T-cell (primary cell): ENCODE data around the gene MORN2. TPM values are rescaled to one million over a fixed set of nuclear protein-coding genes. Genes with fewer than 3 reads are reported as not detected.

Experiments
- ATAC-seq, 4 experiments: fragments of 200-7000 bp in 3 of 4; fragments of 150-1000 bp in 1 of 4; cut with Tn5 transposase; replicated peaks in 1 of 4; 1 replicate in 3 of 4; 2 replicates in 1 of 4; pipeline ENCODE4 v1.10.0; 2021; ENCODE audit warnings: moderate library complexity in 3 of 4, mild to moderate bottlenecking in 2 of 4, moderate number of reproducible peaks in 1 of 4
- CTCF ChIA-PET, 2 donors: fragments of 300-600 bp; sonication (Branson Sonifier 250); formaldehyde crosslinking; loops; one replicate each; lab custom pipeline; 2022; ENCODE audit warnings: antibody characterized with exemption in 2 of 2; lab: Charles Lee
- POLR2A ChIA-PET, 2 donors: fragments of 300-600 bp; sonication (Branson Sonifier 250); formaldehyde crosslinking; loops; one replicate each; lab custom pipeline; 2022; ENCODE audit warnings: antibody characterized with exemption in 2 of 2; lab: Charles Lee
- DNase-seq, 35 experiments: peaks; one replicate each; pipeline versions ENCODE4 v3.0.0 to v3.0.0-alpha.2; 2013 to 2023
- H3K27ac ChIP-seq: one replicate; pipeline ENCODE4 v1.5.1; 2013; ENCODE audit warnings: low read length
- H3K27me3 ChIP-seq, 2 experiments: replicated peaks in 1 of 2; 1 replicate in 1 of 2; 2 replicates in 1 of 2; pipeline versions ENCODE4 v1.6.1 to v1.7.0; 2013; ENCODE audit warnings: low read length in 1 of 2, mixed read lengths in 1 of 2; ENCODE audit not compliant: control insufficient read depth in 2 of 2, insufficient read depth in 2 of 2; ENCODE audit errors: extremely low read depth in 1 of 2
- H3K36me3 ChIP-seq, 2 donors: 1 replicate in 1 of 2; 2 replicates in 1 of 2; pipeline versions ENCODE4 v1.6.1 to v1.7.0; 2013; ENCODE audit warnings: low read length in 1 of 2; ENCODE audit not compliant: control insufficient read depth in 2 of 2, insufficient read depth in 1 of 2; ENCODE audit errors: extremely low read depth in 1 of 2
- H3K4me1 ChIP-seq, 2 experiments: 1 replicate in 1 of 2; 2 replicates in 1 of 2; pipeline versions ENCODE4 v1.6.1 to v1.7.0; 2013; ENCODE audit warnings: low read length in 2 of 2, mixed read lengths in 1 of 2; ENCODE audit not compliant: insufficient read depth in 2 of 2, control insufficient read depth in 1 of 2; ENCODE audit errors: extremely low read depth in 1 of 2
- H3K4me3 ChIP-seq, 2 donors: 1 replicate in 1 of 2; 2 replicates in 1 of 2; pipeline versions ENCODE4 v1.5.1 to v1.7.0; 2013; ENCODE audit warnings: mild to moderate bottlenecking in 2 of 2, low read length in 1 of 2, moderate library complexity in 1 of 2; ENCODE audit not compliant: control insufficient read depth in 1 of 2; ENCODE audit errors: extremely low read depth in 1 of 2
- H3K9me3 ChIP-seq: 2 replicates; pipeline ENCODE4 v1.7.0; 2013
- H3K27ac Mint-ChIP-seq, 2 donors: one replicate each; pipeline ENCODE4 v1.8.0; 2020 to 2021; ENCODE audit warnings: mild to moderate bottlenecking in 2 of 2, mixed read lengths in 2 of 2
- H3K27me3 Mint-ChIP-seq, 2 donors: one replicate each; pipeline ENCODE4 v1.8.0; 2021 to 2022; ENCODE audit warnings: mixed read lengths in 2 of 2
- H3K36me3 Mint-ChIP-seq: one replicate; pipeline ENCODE4 v1.8.0; 2021; ENCODE audit warnings: mixed read lengths
- H3K4me1 Mint-ChIP-seq, 3 donors: one replicate each; pipeline ENCODE4 v1.8.0; 2020 to 2022; ENCODE audit warnings: mixed read lengths in 3 of 3, mild to moderate bottlenecking in 1 of 3
- H3K4me3 Mint-ChIP-seq, 3 donors: one replicate each; pipeline ENCODE4 v1.8.0; 2020 to 2022; ENCODE audit warnings: mild to moderate bottlenecking in 3 of 3, mixed read lengths in 3 of 3, moderate library complexity in 3 of 3
- H3K9me3 Mint-ChIP-seq, 3 donors: one replicate each; pipeline ENCODE4 v1.8.0; 2020 to 2022; ENCODE audit warnings: mixed read lengths in 3 of 3
- WGBS: methylation state at CpG from one replicate; pipeline ENCODE4 v1.1.5; 2013; ENCODE audit warnings: missing lambda C conversion rate; ENCODE audit not compliant: insufficient coverage; 5-methylcytosine and 5-hydroxymethylcytosine counted together
- total RNA-seq, 35 experiments: library from RNA in 6 of 35; stranded (reverse) in 6 of 35; fragments of 120-200 nt in 1 of 35; gene quantifications; one replicate each; pipeline versions ENCODE4 v1.2.1 to v1.2.4 and lab custom pipeline; 2013 to 2026

Gene MORN2
- total RNA-seq, 5 donors from 2014 or later (not counting 1 experiment from before 2014, with no cell fraction given): 1.1 to 2.1 (median 1.5) TPM

GRCh38 chr2:38911191-38911590, 35.4 kb downstream of the MORN2 start:
- CTCF ChIA-PET: no interaction called here

DNA sequence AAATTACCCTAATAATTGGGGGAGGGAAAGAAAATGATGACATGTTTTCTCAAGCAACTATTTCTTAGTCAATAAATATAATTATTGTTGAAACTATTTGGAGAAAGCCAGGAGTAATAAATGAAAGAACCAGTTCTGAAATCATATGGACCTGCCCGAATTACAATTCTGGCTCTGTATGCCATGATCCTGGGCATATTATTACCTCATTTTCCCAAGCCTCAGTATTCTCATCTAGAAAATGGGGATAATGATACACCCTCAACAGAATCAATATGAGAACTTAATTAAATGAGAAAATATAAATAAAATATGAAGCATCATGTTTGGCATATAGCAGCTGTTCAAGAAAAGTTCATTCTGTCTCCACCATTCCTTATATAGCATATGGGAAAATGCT, 36.8 kb downstream of the MORN2 start:
- no CpG with 5 or more reads among the region's 1 CpG for WGBS
- no peak overlapping the region for H3K4me3 Mint-ChIP-seq
- H3K27ac ChIP-seq: no peak overlapping the region
- H3K9me3 Mint-ChIP-seq: no peaks in the 10 kb centered on the region
- no peak overlapping the region for H3K4me3 ChIP-seq
- peaks cover 0 to 8% (median 0%) of the 10 kb centered on the region in 3 donors for H3K4me1 Mint-ChIP-seq
- H3K36me3 Mint-ChIP-seq: no peaks in the 10 kb centered on the region
- H3K9me3 ChIP-seq: no peaks in the 10 kb centered on the region
- ChIA-PET CTCF (no interaction called here), POLR2A (no interaction called here)
- no peaks in the 10 kb centered on the region for H3K36me3 ChIP-seq
- no peaks in the 10 kb centered on the region for H3K4me1 ChIP-seq
- no peak for DNase-seq
- no peak for ATAC-seq
- H3K27me3 Mint-ChIP-seq: no peaks in the 10 kb centered on the region
- no peak overlapping the region for H3K27ac Mint-ChIP-seq
- H3K27me3 ChIP-seq: no peaks in the 10 kb centered on the region

More at GRCh38 chr2:38911191-38911590, 35.4 kb downstream of the MORN2 start:
- Mint-ChIP-seq H3K9me3 (no peaks in the 10 kb centered on the region), H3K36me3 (no peaks in the 10 kb centered on the region), H3K4me3 (no peak overlapping the region), H3K27me3 (no peaks in the 10 kb centered on the region), H3K27ac (no peak overlapping the region), H3K4me1 (peaks cover 0 to 8% (median 0%) of the 10 kb centered on the region in 3 donors)
- no peak for DNase-seq
- no peak overlapping the region for H3K27ac ChIP-seq
- H3K27me3 ChIP-seq: no peaks in the 10 kb centered on the region
- H3K4me3 ChIP-seq: no peak overlapping the region
- no peak for ATAC-seq
- POLR2A ChIA-PET: no interaction called here
- no peaks in the 10 kb centered on the region for H3K9me3 ChIP-seq
- no CpG with 5 or more reads among the region's 1 CpG for WGBS
- H3K4me1 ChIP-seq: no peaks in the 10 kb centered on the region
- no peaks in the 10 kb centered on the region for H3K36me3 ChIP-seq

DNA sequence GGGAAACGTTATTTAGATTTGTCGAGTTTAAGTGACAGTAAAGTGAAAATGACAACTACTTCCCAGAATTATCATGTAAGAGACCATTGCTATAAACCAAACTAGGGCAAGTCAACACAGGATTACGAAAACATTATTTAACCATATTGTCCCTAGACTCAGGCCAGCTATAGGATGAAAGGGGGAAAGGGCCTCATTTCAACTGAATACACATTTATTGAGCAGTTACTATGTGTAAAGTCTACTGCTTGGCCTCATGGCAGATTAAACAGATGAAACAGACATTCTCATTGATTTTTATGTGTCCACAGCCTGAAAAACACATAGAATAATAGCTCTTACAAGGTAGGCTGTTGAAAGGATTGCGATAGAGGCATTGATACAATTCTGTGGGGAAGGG, 46.6 kb downstream of the MORN2 start:
- Histone ChIP-seq H3K27me3 (no peaks in the 10 kb centered on the region), H3K4me3 (no peak overlapping the region), H3K9me3 (no peaks in the 10 kb centered on the region), H3K27ac (no peak overlapping the region), H3K36me3 (no peaks in the 10 kb centered on the region), H3K4me1 (no peaks in the 10 kb centered on the region)
- H3K36me3 Mint-ChIP-seq: no peaks in the 10 kb centered on the region
- no peak overlapping the region for H3K4me3 Mint-ChIP-seq
- no peaks in the 10 kb centered on the region for H3K9me3 Mint-ChIP-seq
- 100% methylated on average over 1 of the region's 4 CpGs for WGBS
- H3K4me1 Mint-ChIP-seq: no peaks in the 10 kb centered on the region
- no peak overlapping the region for H3K27ac Mint-ChIP-seq
- ChIA-PET CTCF (interaction anchor here in 1 of 2 donors (0.6 kb wide), 1 partner anchor 306 kb away, joined by 3 read pairs; no protein-coding TSS in a partner anchor), POLR2A (no interaction called here)
- DNase-seq (no peak), ATAC-seq (no peak)
- peaks cover 0 to 2% of the 10 kb centered on the region in 2 donors for H3K27me3 Mint-ChIP-seq

DNA sequence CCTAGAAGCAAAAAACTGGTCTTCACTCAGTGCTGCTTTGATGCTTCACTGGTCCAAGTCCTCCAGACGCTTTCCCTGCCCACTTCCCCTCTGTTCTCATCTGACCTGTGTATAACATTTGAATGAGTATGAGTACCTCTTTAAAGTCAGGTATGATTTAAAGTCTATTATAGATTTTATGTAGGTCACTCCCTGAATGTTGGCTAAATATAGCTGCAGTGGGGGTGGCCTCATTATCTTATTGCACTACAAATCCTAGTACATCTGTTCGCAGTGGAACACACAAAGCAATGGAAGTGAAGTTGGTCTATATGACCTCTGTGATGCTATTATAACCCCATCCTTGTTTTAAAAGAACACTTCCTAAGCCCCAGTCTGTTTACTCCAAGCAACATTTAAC, 47.1 kb downstream of the MORN2 start:
- H3K36me3 ChIP-seq: no peaks in the 10 kb centered on the region
- WGBS: no CpG with 5 or more reads among the region's 2 CpGs
- no peak for DNase-seq
- H3K9me3 ChIP-seq: no peaks in the 10 kb centered on the region
- Mint-ChIP-seq H3K4me1 (no peaks in the 10 kb centered on the region), H3K9me3 (no peaks in the 10 kb centered on the region), H3K27ac (no peak overlapping the region), H3K27me3 (peaks cover 0 to 2% of the 10 kb centered on the region in 2 donors), H3K36me3 (no peaks in the 10 kb centered on the region), H3K4me3 (no peak overlapping the region)
- no peak overlapping the region for H3K27ac ChIP-seq
- ChIA-PET POLR2A (no interaction called here), CTCF (interaction anchor here in 1 of 2 donors (0.6 kb wide), 1 partner anchor 305 kb away, joined by 3 read pairs; no protein-coding TSS in a partner anchor)
- H3K4me1 ChIP-seq: no peaks in the 10 kb centered on the region
- no peak for ATAC-seq
- no peak overlapping the region for H3K4me3 ChIP-seq
- H3K27me3 ChIP-seq: no peaks in the 10 kb centered on the region

DNA sequence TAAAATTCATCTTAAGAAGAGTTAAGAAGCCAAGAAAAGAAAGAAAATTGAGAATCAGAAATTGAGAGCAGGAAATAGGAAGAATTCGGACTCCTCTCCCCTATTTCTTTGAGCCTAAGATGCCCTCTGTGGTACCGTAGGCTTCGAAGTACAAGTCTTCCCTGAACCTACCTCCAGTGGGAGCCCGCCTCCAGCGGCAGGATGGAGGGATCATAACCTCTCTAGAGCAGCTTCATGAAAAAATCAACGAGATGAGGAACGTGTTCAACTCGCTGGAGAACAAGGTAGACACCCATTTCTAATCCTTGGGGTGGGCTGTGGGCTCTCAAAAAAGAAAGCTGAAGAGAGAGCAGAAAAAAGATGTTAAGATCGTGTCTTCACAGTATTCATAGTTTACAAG, 50.2 kb downstream of the MORN2 start:
- Histone ChIP-seq H3K27ac (no peak overlapping the region), H3K4me3 (no peak overlapping the region), H3K9me3 (no peaks in the 10 kb centered on the region), H3K4me1 (no peaks in the 10 kb centered on the region), H3K36me3 (no peaks in the 10 kb centered on the region), H3K27me3 (no peaks in the 10 kb centered on the region)
- Mint-ChIP-seq H3K27ac (no peak overlapping the region), H3K36me3 (no peaks in the 10 kb centered on the region), H3K9me3 (no peaks in the 10 kb centered on the region), H3K27me3 (peaks cover 0 to 2% of the 10 kb centered on the region in 2 donors), H3K4me1 (no peaks in the 10 kb centered on the region), H3K4me3 (no peak overlapping the region)
- DNase-seq (no peak), ATAC-seq (no peak)
- POLR2A ChIA-PET: no interaction called here
- CTCF ChIA-PET: no interaction called here
- no CpG with 5 or more reads among the region's 9 CpGs for whole genome bisulfite sequencing

GRCh38 chr2:38930600-38930999, 54.8 kb downstream of the MORN2 start:
- H3K4me3 Mint-ChIP-seq: no peak overlapping the region
- WGBS: no CpG with 5 or more reads among the region's 2 CpGs
- DNase-seq: no peak
- H3K9me3 Mint-ChIP-seq: no peaks in the 10 kb centered on the region
- no peaks in the 10 kb centered on the region for H3K4me1 Mint-ChIP-seq
- H3K27me3 Mint-ChIP-seq: peaks cover 6 to 8% of the 10 kb centered on the region in 2 donors
- Histone ChIP-seq H3K27ac (no peak overlapping the region), H3K27me3 (no peaks in the 10 kb centered on the region), H3K4me3 (no peak overlapping the region), H3K4me1 (no peaks in the 10 kb centered on the region), H3K36me3 (no peaks in the 10 kb centered on the region), H3K9me3 (no peaks in the 10 kb centered on the region)
- CTCF ChIA-PET: no interaction called here
- H3K27ac Mint-ChIP-seq: no peak overlapping the region
- ATAC-seq: no peak
- H3K36me3 Mint-ChIP-seq: no peaks in the 10 kb centered on the region
- POLR2A ChIA-PET: no interaction called here
